Measurements from ENCODE around the gene CLDN24. TPM values are rescaled to one million over a fixed set of nuclear protein-coding genes. Genes with fewer than 3 reads are reported as not detected.

Gene CLDN24
- total RNA-seq, 4 donors from 2014 or later = not detected

DNA sequence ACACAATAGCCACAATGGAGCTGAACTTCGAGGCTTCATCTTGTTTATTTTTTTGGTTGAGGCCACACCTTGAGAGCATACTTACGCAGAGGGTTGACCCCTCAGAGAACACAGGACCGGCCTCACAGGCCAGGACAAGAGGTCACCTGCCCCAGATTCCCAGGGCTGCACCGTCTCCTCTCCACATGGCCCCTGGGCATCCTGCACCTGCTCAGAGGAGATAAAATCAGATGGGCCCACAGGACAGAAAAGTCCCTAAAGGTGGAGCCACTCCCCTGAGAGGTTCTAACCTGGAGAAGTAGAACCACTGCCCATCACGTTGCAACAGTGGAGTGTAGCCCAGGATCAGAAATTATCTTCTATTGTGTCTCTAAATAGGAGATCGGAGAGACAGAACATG, 1.1 kb upstream of the CLDN24 start:
- 81% methylated on average over 6 of the region's 6 CpGs for WGBS
- H3K27me3 ChIP-seq = no peaks in the 10 kb centered on the region
- no peak overlapping the region for H3K27ac ChIP-seq
- no peak for DNase-seq (ENCODE audit: low spot score in 2 of 2)
- H3K36me3 ChIP-seq = peaks cover 4% of the 10 kb centered on the region
- no peaks in the 10 kb centered on the region for H3K9me3 ChIP-seq
- H3K4me1 ChIP-seq = no peaks in the 10 kb centered on the region
- H3K4me3 ChIP-seq = no peak overlapping the region
- TF ChIP-seq POLR2AphosphoS5 (IDR thresholded peaks at IDR 0.05) = no peak
- no peak for TF ChIP-seq EP300 (IDR thresholded peaks at IDR 0.05)
- TF ChIP-seq POLR2A (IDR thresholded peaks at IDR 0.05) = no peak
- TF ChIP-seq, protein P1, sequence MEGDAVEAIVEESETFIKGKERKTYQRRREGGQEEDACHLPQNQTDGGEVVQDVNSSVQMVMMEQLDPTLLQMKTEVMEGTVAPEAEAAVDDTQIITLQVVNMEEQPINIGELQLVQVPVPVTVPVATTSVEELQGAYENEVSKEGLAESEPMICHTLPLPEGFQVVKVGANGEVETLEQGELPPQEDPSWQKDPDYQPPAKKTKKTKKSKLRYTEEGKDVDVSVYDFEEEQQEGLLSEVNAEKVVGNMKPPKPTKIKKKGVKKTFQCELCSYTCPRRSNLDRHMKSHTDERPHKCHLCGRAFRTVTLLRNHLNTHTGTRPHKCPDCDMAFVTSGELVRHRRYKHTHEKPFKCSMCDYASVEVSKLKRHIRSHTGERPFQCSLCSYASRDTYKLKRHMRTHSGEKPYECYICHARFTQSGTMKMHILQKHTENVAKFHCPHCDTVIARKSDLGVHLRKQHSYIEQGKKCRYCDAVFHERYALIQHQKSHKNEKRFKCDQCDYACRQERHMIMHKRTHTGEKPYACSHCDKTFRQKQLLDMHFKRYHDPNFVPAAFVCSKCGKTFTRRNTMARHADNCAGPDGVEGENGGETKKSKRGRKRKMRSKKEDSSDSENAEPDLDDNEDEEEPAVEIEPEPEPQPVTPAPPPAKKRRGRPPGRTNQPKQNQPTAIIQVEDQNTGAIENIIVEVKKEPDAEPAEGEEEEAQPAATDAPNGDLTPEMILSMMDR (IDR thresholded peaks at IDR 0.05) = no peak

DNA sequence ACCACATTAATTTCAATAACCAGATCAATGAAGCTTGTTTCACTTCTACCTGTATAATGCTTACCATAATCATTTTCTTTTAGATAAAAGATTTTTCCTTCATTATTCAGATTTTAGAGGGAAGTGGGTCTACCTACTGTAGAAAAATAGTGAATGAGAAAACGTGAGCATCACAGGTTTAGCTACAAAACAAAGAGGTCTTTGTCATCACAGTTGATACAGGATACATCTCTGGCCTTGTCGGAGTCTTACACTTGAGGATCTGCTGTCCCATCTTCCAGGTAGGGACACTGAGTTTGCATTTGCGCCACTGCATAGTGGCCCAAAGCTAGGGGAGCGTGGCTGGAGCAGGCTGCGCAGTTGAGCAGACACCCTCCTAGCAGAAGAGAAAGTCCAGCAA, 710 bp downstream of the CLDN24 start:
- no peaks in the 10 kb centered on the region for H3K9me3 ChIP-seq
- H3K4me3 ChIP-seq = no peak overlapping the region
- WGBS = 88% methylated on average over 5 of the region's 5 CpGs

DNA sequence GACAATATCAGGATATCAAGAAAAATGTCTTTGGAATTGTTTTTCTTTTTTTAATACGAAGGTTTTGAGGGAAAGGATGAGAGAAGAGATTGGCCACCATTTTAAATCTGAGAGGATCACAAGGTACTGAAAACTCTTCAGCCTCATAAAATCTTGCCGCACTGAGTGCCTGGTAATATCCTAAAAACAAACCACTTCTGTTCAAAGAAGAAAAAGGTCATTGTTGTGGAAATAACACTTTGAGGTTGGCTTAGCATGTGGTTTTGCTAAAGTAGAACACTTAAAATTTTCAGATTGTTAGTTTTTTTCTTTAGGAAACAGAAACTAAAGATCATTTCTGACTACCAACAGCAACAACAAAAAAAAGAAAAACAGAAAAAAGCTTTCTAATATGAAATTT, 1.1 kb downstream of the CLDN24 start:
- DNase-seq (ENCODE audit: low spot score in 2 of 2) = no peak
- TF ChIP-seq POLR2AphosphoS5 (IDR thresholded peaks at IDR 0.05) (no peak), POLR2A (IDR thresholded peaks at IDR 0.05) (no peak), EP300 (IDR thresholded peaks at IDR 0.05) (no peak)
- TF ChIP-seq, protein P1 (IDR thresholded peaks at IDR 0.05) = no peak
- WGBS = 73% methylated on average over 2 of the region's 2 CpGs

More for the DNA sequence above, 710 bp downstream of the CLDN24 start:
- TF ChIP-seq EP300 (IDR thresholded peaks at IDR 0.05) (no peak), POLR2A (IDR thresholded peaks at IDR 0.05) (no peak), POLR2AphosphoS5 (IDR thresholded peaks at IDR 0.05) (no peak)
- TF ChIP-seq, protein P1 (IDR thresholded peaks at IDR 0.05) = no peak
- H3K36me3 ChIP-seq = peaks cover 4% of the 10 kb centered on the region
- no peaks in the 10 kb centered on the region for H3K27me3 ChIP-seq
- H3K27ac ChIP-seq = no peak overlapping the region
- H3K4me1 ChIP-seq = no peaks in the 10 kb centered on the region
- DNase-seq (ENCODE audit: low spot score in 2 of 2) = no peak

DNA sequence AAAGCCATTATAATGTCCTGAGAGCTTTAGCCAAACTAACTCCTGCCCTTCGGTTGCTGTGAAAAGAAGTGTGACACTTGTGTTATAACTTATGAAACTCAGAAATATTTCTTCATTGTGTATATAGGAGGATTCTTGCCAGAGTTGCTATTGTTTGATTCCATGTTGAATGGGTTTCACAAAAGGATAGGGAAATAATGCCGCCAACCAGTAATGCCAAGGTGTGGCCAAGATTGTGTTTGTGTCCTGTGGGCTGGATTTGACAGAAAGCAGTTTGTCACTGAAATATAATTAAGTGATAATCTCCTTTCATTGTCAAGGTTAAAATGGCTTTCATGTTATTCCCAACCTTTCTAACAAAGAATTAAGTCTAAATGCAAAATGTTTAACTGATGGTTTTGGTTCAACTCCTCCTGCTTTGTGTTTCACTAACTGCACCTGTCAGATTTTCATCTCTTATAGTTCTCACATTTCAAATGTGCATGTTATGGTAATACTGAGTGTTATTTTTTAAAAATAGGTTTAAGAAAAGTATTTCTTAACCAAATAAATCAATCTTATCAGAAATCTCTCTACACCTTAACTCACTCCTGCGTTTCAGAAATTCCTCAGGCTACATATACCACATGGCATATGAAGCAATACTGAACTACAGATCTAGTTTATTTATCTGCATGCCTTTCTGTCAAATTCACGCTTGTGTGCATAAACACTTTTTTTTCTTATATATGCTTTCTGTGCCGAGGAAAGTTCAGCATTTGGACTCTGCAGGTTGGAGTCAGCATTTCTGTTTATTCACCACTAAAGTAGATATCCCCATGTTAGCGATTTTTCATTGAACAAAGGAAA, 1.8 kb downstream of the CLDN24 start, which contains the start of gene CLDN22:
CLDN22 (minus strand) TSS at position 66 of the 849 bp plus-strand sequence; CDS start at position 8, 58 bp downstream.
- DNase-seq (ENCODE audit: low spot score in 2 of 2) = no peak
- TF ChIP-seq POLR2AphosphoS5 (IDR thresholded peaks at IDR 0.05) (no peak), EP300 (IDR thresholded peaks at IDR 0.05) (no peak), POLR2A (IDR thresholded peaks at IDR 0.05) (no peak)
- TF ChIP-seq, protein P1 (IDR thresholded peaks at IDR 0.05) = no peak
- Histone ChIP-seq H3K36me3 (peaks cover 5% of the 10 kb centered on the region), H3K27ac (no peak within 1 kb of the TSS), H3K4me3 (no peak within 1 kb of the TSS), H3K4me1 (no peaks in the 10 kb centered on the region), H3K27me3 (no peaks in the 10 kb centered on the region), H3K9me3 (no peaks in the 10 kb centered on the region)
- 66% methylated on average over 6 of the region's 6 CpGs for WGBS

More for the DNA sequence above, 1.1 kb downstream of the CLDN24 start:
- Histone ChIP-seq H3K27me3 (no peaks in the 10 kb centered on the region), H3K4me3 (no peak overlapping the region), H3K36me3 (peaks cover 4% of the 10 kb centered on the region), H3K27ac (no peak overlapping the region), H3K9me3 (no peaks in the 10 kb centered on the region), H3K4me1 (no peaks in the 10 kb centered on the region)

DNA sequence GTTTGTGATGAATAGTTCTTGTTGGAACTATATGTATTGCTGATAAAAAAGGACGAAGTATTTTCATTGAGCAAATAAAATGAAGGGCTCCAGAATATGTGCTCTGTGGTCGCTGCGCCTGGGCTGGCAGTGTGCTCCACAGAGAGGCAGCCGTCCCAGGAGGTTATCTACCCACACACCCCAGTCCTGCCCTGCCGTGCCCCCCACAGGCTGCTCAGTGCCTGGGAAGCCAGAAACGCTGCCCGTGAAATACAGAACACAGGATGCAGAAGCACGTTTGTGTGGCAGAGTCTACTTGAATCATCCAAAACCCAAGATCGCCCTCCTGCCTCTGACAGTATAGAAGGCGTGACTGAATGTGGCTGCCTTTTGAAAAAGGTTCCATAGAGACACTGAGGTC, 3.6 kb downstream of the CLDN24 start:
- 85% methylated on average over 10 of the region's 10 CpGs for WGBS
- Histone ChIP-seq H3K27me3 (no peaks in the 10 kb centered on the region), H3K27ac (no peak overlapping the region), H3K4me3 (no peak overlapping the region), H3K36me3 (peaks cover 22% of the 10 kb centered on the region), H3K9me3 (no peaks in the 10 kb centered on the region), H3K4me1 (no peaks in the 10 kb centered on the region)
- TF ChIP-seq, protein P1 (IDR thresholded peaks at IDR 0.05) = no peak
- no peak for TF ChIP-seq POLR2A (IDR thresholded peaks at IDR 0.05)
- no peak for TF ChIP-seq EP300 (IDR thresholded peaks at IDR 0.05)
- no peak for TF ChIP-seq POLR2AphosphoS5 (IDR thresholded peaks at IDR 0.05)
- DNase-seq (ENCODE audit: low spot score in 2 of 2) = no peak
